Kidney (tissue), 14 donors: ENCODE results near the gene HAO2. TPM values are rescaled to one million over a fixed set of nuclear protein-coding genes. Genes with fewer than 3 reads are reported as not detected.

ENCODE experiments used
- DNase-seq, 5 donors: peaks; one replicate each; pipeline ENCODE4 v3.0.0-alpha.2; 2013 to 2020
- FAIRE-seq: peaks from 2 replicates; lab custom pipeline; 2012; peaks lifted over from hg19 to GRCh38; lab: Jason Lieb, UNC
- H3K27ac ChIP-seq, 2 donors: one replicate each; pipeline ENCODE4 v1.7.0; 2013; ENCODE audit warnings: low read depth in 2 of 2, low read length in 2 of 2, inconsistent platforms in 1 of 2
- H3K27me3 ChIP-seq: one replicate; pipeline ENCODE4 v1.7.1; 2013; ENCODE audit warnings: low read length, inconsistent platforms; ENCODE audit not compliant: control insufficient read depth, insufficient read depth
- H3K36me3 ChIP-seq, 3 donors: one replicate each; pipeline versions ENCODE4 v1.7.0 to v1.7.1; 2013; ENCODE audit warnings: low read length in 3 of 3, control low read depth in 1 of 3, inconsistent platforms in 1 of 3; ENCODE audit not compliant: insufficient read depth in 3 of 3, control insufficient read depth in 2 of 3
- H3K4me1 ChIP-seq, 3 donors: one replicate each; pipeline versions ENCODE4 v1.7.0 to v1.7.1; 2013; ENCODE audit warnings: low read length in 3 of 3, inconsistent platforms in 1 of 3, low read depth in 1 of 3; ENCODE audit not compliant: control insufficient read depth in 2 of 3, insufficient read depth in 2 of 3
- H3K4me3 ChIP-seq, 3 donors: one replicate each; pipeline versions ENCODE4 v1.7.0 to v1.8.1; 2013; ENCODE audit warnings: low read length in 3 of 3, control low read depth in 1 of 3, inconsistent platforms in 1 of 3
- H3K9ac ChIP-seq, 3 donors: one replicate each; pipeline versions ENCODE4 v1.7.0 to v1.7.1; 2013; ENCODE audit warnings: low read length in 3 of 3, control low read depth in 1 of 3, inconsistent platforms in 1 of 3
- H3K9me3 ChIP-seq, 3 donors: one replicate each; pipeline versions ENCODE4 v1.7.0 to v1.7.1; 2013; ENCODE audit warnings: low read length in 3 of 3, control low read depth in 1 of 3, inconsistent platforms in 1 of 3; ENCODE audit not compliant: control insufficient read depth in 2 of 3, insufficient read depth in 1 of 3
- intact Hi-C: fragments of 100-400 bp; cut with DNase I; formaldehyde crosslinking; loops from one replicate; pipeline ENCODE4 v1.11.1; 2022
- polyA plus RNA-seq: library from polyadenylated mRNA; stranded (reverse); fragments of 350-450 nt; fragmentation: Illumina TruSeq; extraction: RNeasy Lipid Tissue Mini Kit (QIAGEN cat#74804); gene quantifications from one replicate; pipeline ENCODE4 v1.2.3, GENCODE V29; 2014; ENCODE audit warnings: low read depth, low replicate concordance; ENCODE audit not compliant: insufficient read depth
- total RNA-seq: library from RNA; stranded (reverse); fragmentation: NEBNext Ultra II Directional; extraction: Animal tissue kit (Norgen Biotek cat#: 25700); gene quantifications from one replicate; pipeline ENCODE4 v1.2.1, GENCODE V29; 2021
- TF ChIP-seq, protein P1 (sequence below): IDR thresholded peaks from 3 replicates; pipeline ENCODE4 v1.5.1; 2012; ENCODE audit warnings: mild to moderate bottlenecking, moderate library complexity, borderline replicate concordance; ENCODE audit not compliant: insufficient read depth; ENCODE audit errors: extremely low read depth
- donor health status: control.
- donor health status: control.
- donor health status: control.
- donor health status: control.
- donor health status: control.
- donor health status: DM: yes; HTN: yes; CAD: no.
- donor health status: Normal renal cell carcinoma (clear cell type).

The HAO2 gene
- total and polyA plus RNA-seq, 2 donors from 2014 or later = 1.9 to 183 TPM

DNA sequence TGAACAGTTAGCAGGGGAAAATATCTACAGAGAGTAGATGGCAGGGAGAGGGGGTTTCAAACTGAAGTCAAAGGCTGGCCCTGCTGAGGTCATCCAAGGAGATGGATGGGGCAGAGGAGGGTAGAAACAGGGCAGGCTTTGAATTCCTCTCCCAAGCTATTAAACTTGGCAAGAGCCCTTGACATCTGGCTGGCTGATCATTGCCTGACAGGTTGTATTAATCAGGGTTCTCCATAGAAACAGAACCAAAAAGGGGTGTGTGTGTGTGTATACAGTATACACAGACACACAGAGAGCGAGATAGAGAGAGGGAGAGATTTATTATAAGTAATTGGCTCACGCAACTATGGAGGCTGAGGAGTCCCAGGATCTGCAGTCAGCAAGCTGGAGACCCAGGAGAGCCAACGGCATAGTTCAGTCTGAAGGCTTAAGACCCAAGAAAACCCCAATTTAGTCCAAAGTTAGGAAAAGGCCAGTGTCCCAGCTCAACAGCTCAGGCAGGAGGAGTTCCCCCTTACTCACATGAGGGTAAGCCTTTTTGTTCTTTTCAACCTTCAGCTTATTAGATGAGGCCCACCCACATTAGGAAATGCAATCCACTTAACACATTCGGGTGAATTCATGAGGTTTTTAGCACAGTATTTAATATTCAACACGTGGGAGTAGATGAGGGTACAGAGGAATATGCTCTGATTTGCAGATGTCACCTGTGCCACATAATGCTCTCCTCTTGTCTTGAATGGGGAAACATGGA lies 46.7 kb upstream of the HAO2 start:
- Histone ChIP-seq H3K9ac (no peak overlapping the region), H3K27me3 (no peaks in the 10 kb centered on the region), H3K4me3 (no peak overlapping the region), H3K9me3 (no peaks in the 10 kb centered on the region), H3K27ac (no peak overlapping the region), H3K4me1 (peaks cover 0 to 29% (median 1%) of the 10 kb centered on the region in 3 donors), H3K36me3 (no peaks in the 10 kb centered on the region)
- TF ChIP-seq, protein P1, sequence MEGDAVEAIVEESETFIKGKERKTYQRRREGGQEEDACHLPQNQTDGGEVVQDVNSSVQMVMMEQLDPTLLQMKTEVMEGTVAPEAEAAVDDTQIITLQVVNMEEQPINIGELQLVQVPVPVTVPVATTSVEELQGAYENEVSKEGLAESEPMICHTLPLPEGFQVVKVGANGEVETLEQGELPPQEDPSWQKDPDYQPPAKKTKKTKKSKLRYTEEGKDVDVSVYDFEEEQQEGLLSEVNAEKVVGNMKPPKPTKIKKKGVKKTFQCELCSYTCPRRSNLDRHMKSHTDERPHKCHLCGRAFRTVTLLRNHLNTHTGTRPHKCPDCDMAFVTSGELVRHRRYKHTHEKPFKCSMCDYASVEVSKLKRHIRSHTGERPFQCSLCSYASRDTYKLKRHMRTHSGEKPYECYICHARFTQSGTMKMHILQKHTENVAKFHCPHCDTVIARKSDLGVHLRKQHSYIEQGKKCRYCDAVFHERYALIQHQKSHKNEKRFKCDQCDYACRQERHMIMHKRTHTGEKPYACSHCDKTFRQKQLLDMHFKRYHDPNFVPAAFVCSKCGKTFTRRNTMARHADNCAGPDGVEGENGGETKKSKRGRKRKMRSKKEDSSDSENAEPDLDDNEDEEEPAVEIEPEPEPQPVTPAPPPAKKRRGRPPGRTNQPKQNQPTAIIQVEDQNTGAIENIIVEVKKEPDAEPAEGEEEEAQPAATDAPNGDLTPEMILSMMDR = no peak
- no peak for FAIRE-seq
- intact Hi-C loops = no loop called here
- no peak for DNase-seq

DNA sequence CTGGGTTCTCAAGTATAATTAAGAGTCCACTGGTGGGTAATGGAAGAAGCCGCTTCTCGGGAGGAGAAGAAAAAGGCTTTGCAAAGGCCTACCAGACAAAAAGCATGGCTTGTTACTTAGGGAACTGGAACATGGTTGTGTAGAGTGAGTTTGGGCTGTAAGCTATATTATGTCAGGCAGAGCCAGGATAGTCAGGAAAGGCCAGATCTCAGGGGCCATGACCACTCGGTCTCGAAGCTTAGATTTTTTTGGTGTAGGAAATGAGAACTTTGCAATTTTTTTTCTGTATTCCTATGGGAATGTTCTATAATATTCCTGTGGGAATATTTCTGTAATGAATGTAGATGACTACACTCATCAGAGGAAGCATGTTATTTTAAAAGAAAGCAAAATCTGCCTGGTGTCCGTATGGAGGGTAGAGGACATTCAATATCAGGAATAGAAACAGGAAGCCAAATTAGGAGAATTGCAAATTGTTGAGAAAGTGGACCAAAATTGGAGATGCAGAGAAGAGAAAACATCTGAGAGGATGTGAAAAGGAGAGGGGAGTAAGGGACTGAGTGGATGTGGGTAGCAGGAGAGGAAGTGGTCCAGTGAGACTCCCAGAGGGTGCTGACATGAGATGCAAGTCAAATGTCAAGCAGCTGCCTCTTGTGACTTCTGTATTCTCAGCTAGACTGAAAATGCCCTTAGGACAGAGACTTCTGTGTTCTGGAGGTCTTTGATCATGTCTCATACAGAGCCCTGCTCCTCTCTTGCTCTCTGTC lies 45.2 kb upstream of the HAO2 start:
- H3K4me3 ChIP-seq = no peak overlapping the region
- no peak overlapping the region for H3K27ac ChIP-seq
- H3K9ac ChIP-seq = no peak overlapping the region
- no peaks in the 10 kb centered on the region for H3K9me3 ChIP-seq
- FAIRE-seq (no peak), DNase-seq (no peak)
- no peaks in the 10 kb centered on the region for H3K27me3 ChIP-seq
- peaks cover 0 to 33% (median 11%) of the 10 kb centered on the region in 3 donors for H3K4me1 ChIP-seq
- intact Hi-C loops = no loop called here
- H3K36me3 ChIP-seq = no peaks in the 10 kb centered on the region
- TF ChIP-seq, protein P1 = no peak

DNA sequence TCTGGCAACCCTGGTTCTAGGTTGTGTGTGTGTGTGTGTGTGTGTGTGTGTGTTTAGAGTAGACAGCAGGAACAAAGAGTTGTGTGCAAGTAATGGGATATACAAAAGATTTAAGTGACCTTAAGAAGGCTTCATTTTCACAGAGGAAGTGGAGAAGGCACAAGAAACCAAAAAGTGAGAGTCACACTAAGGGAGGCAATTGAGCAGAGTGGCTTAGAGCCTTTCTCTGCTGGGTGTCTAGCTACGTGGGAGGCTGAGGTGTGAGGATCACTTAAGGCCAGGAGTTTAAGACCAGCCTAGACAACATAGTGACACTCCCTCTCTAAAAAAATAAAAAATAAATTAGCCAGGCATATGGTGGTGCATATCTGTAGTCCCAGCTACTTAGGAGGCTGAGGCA lies 44.4 kb upstream of the HAO2 start:
- FAIRE-seq = no peak

More for the DNA sequence above, 44.4 kb upstream of the HAO2 start:
- no peak overlapping the region for H3K27ac ChIP-seq
- intact Hi-C loops = no loop called here
- DNase-seq = no peak
- H3K36me3 ChIP-seq = no peaks in the 10 kb centered on the region
- H3K9ac ChIP-seq = no peak overlapping the region
- H3K9me3 ChIP-seq = no peaks in the 10 kb centered on the region
- no peaks in the 10 kb centered on the region for H3K27me3 ChIP-seq
- TF ChIP-seq, protein P1 = no peak
- peaks cover 0 to 33% (median 15%) of the 10 kb centered on the region in 3 donors for H3K4me1 ChIP-seq
- H3K4me3 ChIP-seq = no peak overlapping the region
